Liver (tissue), 9 donors: ENCODE results near the gene DOCK10. TPM values are rescaled to one million over a fixed set of nuclear protein-coding genes. Genes with fewer than 3 reads are reported as not detected.

ENCODE experiments used
- DNase-seq: peaks from one replicate; pipeline ENCODE4 v3.0.0-alpha.2; 2017; ENCODE audit warnings: low spot score
- H3K27ac ChIP-seq, 2 donors: one replicate each; pipeline ENCODE4 v1.7.0; 2013; ENCODE audit warnings: inconsistent platforms in 2 of 2, low read length in 2 of 2, control low read depth in 1 of 2, low read depth in 1 of 2, mild to moderate bottlenecking in 1 of 2
- H3K27me3 ChIP-seq, 4 donors: one replicate each; pipeline versions ENCODE4 v1.6.1 to v1.7.0; 2013; ENCODE audit warnings: low read length in 3 of 4, inconsistent platforms in 1 of 4, mild to moderate bottlenecking in 1 of 4, moderate library complexity in 1 of 4; ENCODE audit not compliant: control insufficient read depth in 4 of 4, insufficient read depth in 4 of 4
- H3K36me3 ChIP-seq, 4 donors: one replicate each; pipeline versions ENCODE4 v1.6.1 to v1.7.0; 2013; ENCODE audit warnings: low read length in 3 of 4, mild to moderate bottlenecking in 3 of 4, low read depth in 1 of 4, moderate library complexity in 1 of 4; ENCODE audit not compliant: control insufficient read depth in 4 of 4, insufficient read depth in 3 of 4
- H3K4me1 ChIP-seq, 4 donors: one replicate each; pipeline versions ENCODE4 v1.6.1 to v1.7.0; 2013; ENCODE audit warnings: low read length in 3 of 4, mild to moderate bottlenecking in 3 of 4, moderate library complexity in 1 of 4; ENCODE audit not compliant: control insufficient read depth in 4 of 4, insufficient read depth in 4 of 4
- H3K4me3 ChIP-seq, 3 donors: one replicate each; pipeline versions ENCODE4 v1.6.1 to v1.7.0; 2013; ENCODE audit warnings: low read length in 3 of 3, control low read depth in 1 of 3, low read depth in 1 of 3, mild to moderate bottlenecking in 1 of 3
- H3K9ac ChIP-seq, 2 donors: one replicate each; pipeline ENCODE4 v1.7.0; 2013; ENCODE audit warnings: low read length in 2 of 2, mild to moderate bottlenecking in 2 of 2, moderate library complexity in 2 of 2, control low read depth in 1 of 2, low read depth in 1 of 2
- H3K9me3 ChIP-seq, 4 donors: one replicate each; pipeline versions ENCODE4 v1.6.1 to v1.7.0; 2013; ENCODE audit warnings: low read length in 3 of 4; ENCODE audit not compliant: control insufficient read depth in 4 of 4
- ATF3 ChIP-seq: IDR thresholded peaks from 2 replicates; pipeline ENCODE4 v1.6.1; 2016; ENCODE audit warnings: antibody characterized with exemption
- CTCF ChIP-seq: fragments of 150-350 bp; IDR thresholded peaks from 2 replicates; pipeline ENCODE4 v1.5.1; 2017; ENCODE audit warnings: improper control_type of control experiment, low read depth, low read length; ENCODE audit not compliant: missing input control
- EGR1 ChIP-seq, 2 donors: IDR thresholded peaks; 2 replicates each; pipeline ENCODE4 v1.6.1; 2016 to 2018; ENCODE audit warnings: antibody characterized with exemption in 2 of 2, low read depth in 2 of 2
- FOXA1 ChIP-seq: IDR thresholded peaks from 2 replicates; pipeline ENCODE4 v1.6.1; 2016; ENCODE audit warnings: antibody characterized with exemption
- FOXA2 ChIP-seq: IDR thresholded peaks from 2 replicates; pipeline ENCODE4 v1.6.1; 2016; ENCODE audit warnings: antibody characterized with exemption
- GABPA ChIP-seq, 2 donors: IDR thresholded peaks in 1 of 2; conservative IDR thresholded peaks in 1 of 2; 2 replicates each; pipeline ENCODE4 v1.6.1; 2016; ENCODE audit warnings: antibody characterized with exemption in 2 of 2, mild to moderate bottlenecking in 1 of 2, moderate library complexity in 1 of 2
- HNF4A ChIP-seq, 2 donors: conservative IDR thresholded peaks; 2 replicates each; pipeline ENCODE4 v1.6.1; 2016; ENCODE audit warnings: antibody characterized with exemption in 2 of 2, mild to moderate bottlenecking in 2 of 2
- HNF4G ChIP-seq: IDR thresholded peaks from 2 replicates; pipeline ENCODE4 v1.6.1; 2016; ENCODE audit warnings: antibody characterized with exemption
- JUND ChIP-seq, 2 donors: IDR thresholded peaks; 2 replicates each; pipeline ENCODE4 v1.6.1; 2016; ENCODE audit warnings: antibody characterized with exemption in 2 of 2
- MAX ChIP-seq: IDR thresholded peaks from 2 replicates; pipeline ENCODE4 v1.6.1; 2016; ENCODE audit warnings: antibody characterized with exemption
- NR2F2 ChIP-seq: IDR thresholded peaks from 2 replicates; pipeline ENCODE4 v1.6.1; 2016; ENCODE audit warnings: antibody characterized with exemption
- RAD21 ChIP-seq, 2 donors: IDR thresholded peaks; 2 replicates each; pipeline ENCODE4 v1.6.1; 2016; ENCODE audit warnings: antibody characterized with exemption in 2 of 2, mild to moderate bottlenecking in 2 of 2
- REST ChIP-seq: IDR thresholded peaks from 2 replicates; pipeline ENCODE4 v1.6.1; 2016; ENCODE audit warnings: antibody characterized with exemption, mild to moderate bottlenecking
- RXRA ChIP-seq, 2 donors: IDR thresholded peaks; 2 replicates each; pipeline ENCODE4 v1.6.1; 2017 to 2018; ENCODE audit warnings: antibody characterized with exemption in 2 of 2, mild to moderate bottlenecking in 1 of 2
- SP1 ChIP-seq: IDR thresholded peaks from 2 replicates; pipeline ENCODE4 v1.6.1; 2018; ENCODE audit warnings: antibody characterized with exemption, mild to moderate bottlenecking
- TAF1 ChIP-seq: conservative IDR thresholded peaks from 2 replicates; pipeline ENCODE4 v1.6.1; 2016; ENCODE audit warnings: antibody characterized with exemption, mild to moderate bottlenecking
- YY1 ChIP-seq: IDR thresholded peaks from 2 replicates; pipeline ENCODE4 v1.6.1; 2016; ENCODE audit warnings: antibody characterized with exemption, mild to moderate bottlenecking
- ZBTB33 ChIP-seq: IDR thresholded peaks from 2 replicates; pipeline ENCODE4 v1.6.1; 2016; ENCODE audit warnings: antibody characterized with exemption
- WGBS: extraction: QIAGEN DNeasy Blood & Tissue Kit; methylation state at CpG from one replicate; pipeline ENCODE4 v1.1.7; 2013; 5-methylcytosine and 5-hydroxymethylcytosine counted together
- polyA plus RNA-seq, 2 donors: library from polyadenylated mRNA; stranded (reverse) in 1 of 2; unstranded in 1 of 2; fragments of 200-250 nt in 1 of 2; fragments of >200 nt in 1 of 2; fragmentation: Nextera tagmentation in 1 of 2; extraction: Ambion mirVana in 1 of 2; gene quantifications; one replicate each; pipeline versions ENCODE4 v1.2.1 to v1.2.3, GENCODE V29; 2013 to 2015
- total RNA-seq, 2 donors: library from RNA; depleted of rRNA; stranded (reverse); fragments of >200 nt; gene quantifications; one replicate each; pipeline ENCODE4 v1.2.3, GENCODE V29; 2014
- donor health status: healthy.
- donor health status: healthy.
- donor health status: healthy.
- donor health status: healthy.
- donor health status: healthy.

Gene DOCK10
- total and polyA plus RNA-seq, 4 donors, result 1.2 to 15.3 (median 6.8) TPM

- Histone ChIP-seq H3K9ac (no peak overlapping the region), H3K36me3 (no peaks in the 10 kb centered on the region), H3K27ac (no peak overlapping the region), H3K27me3 (no peaks in the 10 kb centered on the region), H3K9me3 (no peaks in the 10 kb centered on the region), H3K4me1 (no peaks in the 10 kb centered on the region), H3K4me3 (no peak overlapping the region)
- WGBS, result 91% methylated on average over 3 of the region's 3 CpGs
- TF ChIP-seq EGR1 (IDR thresholded peaks at IDR 0.05; ENCODE audit: low read depth in 2 of 2) (no peak), SP1 (no peak), NR2F2 (no peak), ATF3 (no peak), TAF1 (no peak), FOXA1 (no peak), HNF4A (conservative IDR thresholded peaks at IDR 0.05) (no peak), HNF4G (no peak), RXRA (IDR thresholded peaks at IDR 0.05) (no peak), JUND (IDR thresholded peaks at IDR 0.05) (no peak), FOXA2 (no peak), RAD21 (IDR thresholded peaks at IDR 0.05) (no peak), REST (no peak), MAX (no peak), GABPA (IDR thresholded peaks at IDR 0.05 in 1 of 2, conservative IDR thresholded peaks at IDR 0.05 in 1 of 2) (no peak), YY1 (no peak), ZBTB33 (no peak), CTCF (no peak)
- DNase-seq, result no peak
Measured at GRCh38 chr2:224999754-225000153, 42.5 kb downstream of the DOCK10 start.
